G401.6 (cell line): ENCODE results near the gene FGB.
"Not testable (repeated sequence)": the region's sequence is repeated elsewhere in the genome, so short reads cannot be mapped to it uniquely, and the experiment has no call there.

Experiments used
- FAIRE-seq: peaks from 2 replicates; lab custom pipeline; 2012; peaks lifted over from hg19 to GRCh38; lab: Jason Lieb, UNC

FGB gene

GRCh38 chr4:154566639-154567204 lies 3.9 kb downstream of the FGB start:
- FAIRE-seq = no peak

DNA sequence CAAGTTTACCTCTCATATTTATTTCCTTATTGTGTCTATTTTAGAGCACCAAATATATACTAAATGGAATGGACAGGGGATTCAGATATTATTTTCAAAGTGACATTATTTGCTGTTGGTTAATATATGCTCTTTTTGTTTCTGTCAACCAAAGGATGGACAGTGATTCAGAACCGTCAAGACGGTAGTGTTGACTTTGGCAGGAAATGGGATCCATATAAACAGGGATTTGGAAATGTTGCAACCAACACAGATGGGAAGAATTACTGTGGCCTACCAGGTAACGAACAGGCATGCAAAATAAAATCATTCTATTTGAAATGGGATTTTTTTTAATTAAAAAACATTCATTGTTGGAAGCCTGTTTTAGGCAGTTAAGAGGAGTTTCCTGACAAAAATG lies 6.2 kb downstream of the FGB start:
- no peak for FAIRE-seq

DNA sequence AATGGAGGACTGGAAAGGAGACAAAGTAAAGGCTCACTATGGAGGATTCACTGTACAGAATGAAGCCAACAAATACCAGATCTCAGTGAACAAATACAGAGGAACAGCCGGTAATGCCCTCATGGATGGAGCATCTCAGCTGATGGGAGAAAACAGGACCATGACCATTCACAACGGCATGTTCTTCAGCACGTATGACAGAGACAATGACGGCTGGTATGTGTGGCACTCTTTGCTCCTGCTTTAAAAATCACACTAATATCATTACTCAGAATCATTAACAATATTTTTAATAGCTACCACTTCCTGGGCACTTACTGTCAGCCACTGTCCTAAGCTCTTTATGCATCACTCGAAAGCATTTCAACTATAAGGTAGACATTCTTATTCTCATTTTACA lies 6.8 kb downstream of the FGB start:
- no peak for FAIRE-seq

GRCh38 chr4:154573190-154573870 lies 10.5 kb downstream of the FGB start:
- no peak for FAIRE-seq

- FAIRE-seq = no peak
These were observed 11.5 kb downstream of the FGB start for GRCh38 chr4:154574311-154574710.

- FAIRE-seq = no peak
These were observed 14.5 kb downstream of the FGB start for GRCh38 chr4:154577324-154577723.

- no peak for FAIRE-seq
These were observed 16.1 kb downstream of the FGB start for GRCh38 chr4:154578919-154579318.

DNA sequence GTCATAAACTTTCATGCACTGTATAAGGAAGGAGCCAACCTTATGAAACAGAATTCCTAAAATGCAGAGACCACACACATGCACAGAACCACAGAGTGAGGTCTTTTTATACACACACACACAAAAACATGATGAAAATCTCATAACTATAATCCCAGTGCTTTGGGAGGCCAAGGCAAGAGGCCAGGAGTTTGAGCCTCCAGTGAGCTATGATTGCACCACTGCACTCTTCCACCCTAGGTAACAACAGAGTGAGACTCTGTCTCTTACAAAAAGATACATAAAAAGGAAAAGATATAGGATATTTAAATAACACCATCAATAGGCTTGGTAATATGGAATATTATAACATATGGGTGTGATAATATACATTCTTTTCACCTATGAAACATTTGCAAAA lies 17.1 kb downstream of the FGB start:
- no peak for FAIRE-seq

DNA sequence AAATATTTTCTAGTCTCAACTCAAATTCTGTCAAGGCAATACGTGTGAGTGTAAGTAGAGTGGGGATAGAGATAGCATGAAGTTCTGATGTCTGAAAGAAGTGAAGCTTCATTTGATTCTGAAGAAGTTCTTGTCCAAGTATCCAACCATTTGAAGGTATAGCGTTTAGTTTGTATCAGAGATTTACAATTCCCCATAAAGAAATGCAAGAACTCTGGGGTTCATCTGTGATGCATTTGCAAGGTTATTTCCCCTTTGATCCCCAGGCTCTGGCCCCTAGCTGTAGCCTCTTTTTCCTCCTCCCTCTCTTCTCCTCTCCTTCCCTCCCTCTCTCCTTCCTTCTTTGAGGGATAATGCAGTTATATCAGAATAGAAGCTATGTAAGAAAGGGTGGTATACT lies 19.9 kb downstream of the FGB start:
- FAIRE-seq = no peak

DNA sequence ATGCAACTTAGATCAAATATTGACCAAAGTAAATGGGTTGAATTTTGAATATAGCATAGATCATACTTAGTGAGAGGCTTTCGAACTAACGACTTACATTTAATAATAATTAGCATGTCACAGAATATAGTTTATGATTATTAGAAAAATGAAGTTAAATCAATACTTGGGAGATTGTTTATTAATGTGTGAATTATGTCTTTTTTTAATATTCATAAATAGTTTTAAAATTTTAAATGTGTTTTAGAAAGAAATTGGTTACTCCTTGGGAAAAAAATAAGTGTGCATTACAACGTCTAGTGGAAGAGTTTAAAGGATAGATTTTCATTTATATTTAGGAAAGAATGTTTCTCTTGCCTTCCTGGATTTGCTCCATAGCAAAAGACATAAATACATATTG lies 20.4 kb downstream of the FGB start:
- peak; percentile 34 for FAIRE-seq

- no peak for FAIRE-seq
These were observed 20.9 kb downstream of the FGB start for GRCh38 chr4:154583677-154584076.

DNA sequence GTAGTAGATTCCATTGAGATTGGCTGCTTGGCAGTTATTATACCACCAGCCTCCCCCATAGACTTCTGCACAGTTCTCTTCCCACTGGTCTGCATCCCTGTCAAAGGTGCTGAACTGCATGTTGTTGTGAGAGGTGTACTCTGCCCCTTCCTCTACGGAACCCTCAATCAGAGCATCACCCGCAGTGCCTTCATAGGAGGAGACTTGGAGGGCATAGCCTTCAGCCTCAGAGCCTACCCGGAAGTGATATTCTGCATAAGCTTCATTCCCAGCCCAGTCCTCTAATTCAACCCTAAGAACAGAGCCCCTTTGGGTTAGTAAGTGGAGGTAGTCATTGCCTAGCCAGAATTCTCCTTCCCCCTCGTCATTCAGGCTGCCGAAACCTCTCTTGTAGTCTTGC lies 21.4 kb downstream of the FGB start:
- FAIRE-seq = no peak

DNA sequence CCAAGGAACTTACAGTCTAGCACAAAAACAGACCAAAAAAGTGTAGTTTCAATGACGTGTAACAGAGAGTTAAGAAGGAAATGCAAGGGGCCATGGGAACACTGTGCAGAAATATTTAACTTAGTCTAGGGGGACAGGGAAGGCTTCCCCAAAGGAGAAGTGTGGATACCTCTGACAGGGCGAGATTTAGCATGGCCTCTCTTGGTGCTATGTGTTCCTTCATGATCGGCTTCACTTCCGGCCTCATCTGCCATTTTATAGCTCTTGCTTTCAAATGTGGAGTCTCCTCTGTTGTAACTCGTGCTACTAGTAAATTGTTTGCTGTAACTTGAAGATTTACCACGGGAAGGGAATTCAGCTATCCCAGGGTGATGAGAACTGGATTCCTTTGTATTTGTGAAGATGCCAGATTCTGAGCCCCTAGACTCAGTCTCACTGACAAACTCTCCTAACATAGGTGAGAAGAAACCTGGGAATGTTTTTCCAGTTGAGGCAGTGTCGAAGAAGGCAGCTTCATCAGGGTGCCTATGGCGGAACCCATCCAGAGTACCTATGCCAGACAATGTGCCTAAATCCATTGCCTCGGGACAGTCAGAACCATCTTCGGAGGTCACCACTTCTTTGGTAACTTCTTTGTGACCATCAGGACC lies 22.7 kb downstream of the FGB start:
- FAIRE-seq = no peak

- FAIRE-seq = no peak
These were observed 23.7 kb downstream of the FGB start for GRCh38 chr4:154586296-154587033.

- no peak for FAIRE-seq
These were observed 25.4 kb downstream of the FGB start for GRCh38 chr4:154588198-154588597.

- no peak for FAIRE-seq
These were observed 26.7 kb downstream of the FGB start for GRCh38 chr4:154589296-154590197.

DNA sequence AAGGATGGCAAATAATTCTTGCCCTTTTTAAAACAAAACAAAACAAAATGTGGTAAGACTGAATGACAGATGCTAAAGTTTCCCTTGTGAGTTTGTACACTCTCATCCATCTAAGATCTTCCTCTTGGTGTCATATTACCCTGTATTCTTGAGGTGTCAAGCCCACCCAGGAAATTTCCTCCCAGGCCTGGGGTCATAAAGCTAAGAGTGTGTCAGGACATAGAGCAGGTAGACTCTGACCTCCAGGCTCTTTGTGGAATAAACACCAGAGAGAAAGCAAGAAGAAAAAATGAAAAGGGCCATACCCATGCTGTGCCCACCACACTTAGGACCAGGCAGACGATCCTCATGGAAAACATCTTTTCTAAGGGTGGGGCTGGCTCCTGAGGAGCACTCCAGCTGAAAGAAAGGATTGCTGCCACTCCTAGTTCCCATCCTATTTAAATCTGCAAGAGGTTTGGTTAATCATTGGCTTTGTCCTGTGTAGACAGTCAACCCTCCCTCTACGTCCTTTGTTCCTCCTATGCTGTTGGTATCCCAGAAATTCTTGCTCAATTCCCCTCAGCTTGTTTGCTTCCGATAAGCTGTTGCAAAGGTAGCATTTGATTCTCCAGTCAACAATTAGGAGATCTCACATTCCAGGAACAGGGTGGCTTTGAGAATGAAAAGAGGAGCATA lies 27.7 kb downstream of the FGB start, which contains the start of gene FGA:
Gene FGA (minus strand): TSS at position 414 of the 678 bp plus-strand sequence. CDS start 55 bp downstream, at position 359.
- FAIRE-seq = no peak

- FAIRE-seq = no peak
These were observed 29.1 kb downstream of the FGB start for GRCh38 chr4:154591890-154592289.

DNA sequence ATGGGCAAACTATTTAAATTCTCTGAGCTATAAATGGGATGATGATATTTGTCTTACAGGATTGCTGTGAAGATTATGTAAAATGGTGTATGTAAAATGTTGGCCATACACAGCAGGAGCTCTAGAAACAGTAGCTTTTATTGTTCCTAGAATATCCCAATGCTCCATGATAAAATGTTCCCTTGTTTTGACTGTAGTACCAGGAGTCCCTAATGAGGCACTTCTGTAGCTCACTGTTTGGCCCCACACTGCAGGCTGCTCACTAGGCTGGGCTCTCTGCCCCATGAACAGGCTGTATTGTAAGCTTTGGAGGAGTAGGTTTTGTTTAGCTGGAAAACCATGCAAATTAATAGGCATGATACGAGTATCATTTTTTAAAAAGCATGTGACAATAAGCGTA lies 31.1 kb downstream of the FGB start:
- no peak for FAIRE-seq

DNA sequence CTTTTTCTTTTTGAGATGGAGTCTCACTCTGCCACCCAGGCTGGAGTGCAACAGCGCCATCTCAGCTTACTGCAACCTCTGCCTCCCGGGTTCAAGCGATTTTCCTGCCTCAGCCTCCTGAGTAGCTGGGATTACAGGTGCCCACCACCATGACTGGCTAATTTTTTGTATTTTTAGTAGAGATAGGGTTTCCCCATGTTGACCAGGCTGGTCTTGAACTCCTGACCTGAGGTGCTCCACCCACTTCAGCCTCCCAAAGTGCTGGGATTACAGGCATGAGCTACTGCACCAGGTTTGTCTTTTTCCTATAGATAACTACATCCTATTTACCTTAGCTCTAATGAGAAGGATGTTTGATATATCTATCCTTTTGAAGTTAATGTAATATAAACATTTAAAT lies 31.5 kb downstream of the FGB start:
- not testable (repeated sequence) for FAIRE-seq

GRCh38 chr4:154595807-154596206 lies 33.0 kb downstream of the FGB start:
- no peak for FAIRE-seq
